K562 (cell line): ENCODE results near the gene CNNM2. TPM values are rescaled to one million over a fixed set of nuclear protein-coding genes. Genes with fewer than 3 reads are reported as not detected.

Experiments used
- ARID3A ChIP-seq: IDR thresholded peaks from 2 replicates; pipeline ENCODE4 v1.6.1; 2012; ENCODE audit warnings: low read depth, low read length, improper control_type of control experiment, borderline replicate concordance
- ATF7 ChIP-seq: fragments of 450-650 bp; IDR thresholded peaks from 2 replicates; pipeline ENCODE4 v1.7.1; 2014; ENCODE audit warnings: mild to moderate bottlenecking, moderate library complexity
- CC2D1A ChIP-seq: fragments of 450-650 bp; IDR thresholded peaks from 2 replicates; pipeline ENCODE4 v1.6.1; 2017; ENCODE audit warnings: mild to moderate bottlenecking
- CEBPG ChIP-seq, 3 experiments: fragments of 200-800 bp in 1 of 3; sonication (Bioruptor generic) in 1 of 3; sonication (generic) in 1 of 3; formaldehyde crosslinking in 1 of 3; IDR thresholded peaks in 2 of 3; conservative IDR thresholded peaks in 1 of 3; 2 replicates each; pipeline versions ENCODE4 v1.6.1 to v1.8.0; 2016 to 2022; ENCODE audit warnings: missing compliant biosample characterization in 2 of 3, missing genetic modification characterization in 2 of 3, mild to moderate bottlenecking in 1 of 3, missing genetic modification reagents in 1 of 3
- ETV6 ChIP-seq, 3 experiments: fragments of 150-350 bp in 1 of 3; sonication (generic) in 1 of 3; formaldehyde crosslinking in 1 of 3; IDR thresholded peaks; 2 replicates each; pipeline versions ENCODE4 v1.6.1 to v1.8.0; 2014 to 2022; ENCODE audit warnings: borderline replicate concordance in 2 of 3, low read depth in 2 of 3, antibody characterized with exemption in 1 of 3, low read length in 1 of 3, mild to moderate bottlenecking in 1 of 3, missing genetic modification reagents in 1 of 3
- NONO ChIP-seq, 2 experiments: fragments of 200-400 bp in 1 of 2; fragments of 450-650 bp in 1 of 2; formaldehyde crosslinking in 1 of 2; IDR thresholded peaks; 2 replicates each; pipeline ENCODE4 v1.6.1; 2017; ENCODE audit warnings: low read depth in 2 of 2, mild to moderate bottlenecking in 2 of 2, moderate library complexity in 2 of 2, low read length in 1 of 2
- NR2C2 ChIP-seq, 2 experiments: fragments of 200-800 bp in 1 of 2; sonication (Bioruptor generic) in 1 of 2; sonication (generic) in 1 of 2; formaldehyde crosslinking in 1 of 2; IDR thresholded peaks; 2 replicates each; pipeline versions ENCODE4 v1.6.1 to v1.8.0; 2016 to 2022; ENCODE audit warnings: mild to moderate bottlenecking in 1 of 2, missing compliant biosample characterization in 1 of 2, missing genetic modification characterization in 1 of 2, missing genetic modification reagents in 1 of 2
- POLR2H ChIP-seq: IDR thresholded peaks from 2 replicates; pipeline ENCODE4 v1.6.1; 2016; ENCODE audit warnings: missing genetic modification characterization, low read depth, mild to moderate bottlenecking, control low read depth, missing compliant biosample characterization, moderate library complexity
- SRSF9 ChIP-seq: fragments of 200-400 bp; formaldehyde crosslinking; IDR thresholded peaks from 2 replicates; pipeline ENCODE4 v1.6.1; 2017; ENCODE audit warnings: low read depth, low read length, borderline replicate concordance
- TAL1 ChIP-seq: fragments of 450-650 bp; IDR thresholded peaks from 2 replicates; pipeline ENCODE4 v1.6.1; 2016; ENCODE audit warnings: mild to moderate bottlenecking
- TCF3 ChIP-seq: sonication (generic); formaldehyde crosslinking; IDR thresholded peaks from 2 replicates; pipeline ENCODE4 v1.4.0; 2020; ENCODE audit warnings: mild to moderate bottlenecking, missing genetic modification reagents
- VEZF1 ChIP-seq: fragments of 200-800 bp; sonication (Bioruptor generic); IDR thresholded peaks from 2 replicates; pipeline ENCODE4 v1.6.1; 2017; ENCODE audit warnings: missing genetic modification characterization, missing compliant biosample characterization
- YBX1 ChIP-seq: fragments of 450-650 bp; IDR thresholded peaks from 2 replicates; pipeline ENCODE4 v1.7.1; 2016; ENCODE audit warnings: mild to moderate bottlenecking
- ZNF134 ChIP-seq: fragments of 250-450 bp; sonication (Bioruptor Pico); conservative IDR thresholded peaks from 2 replicates; pipeline ENCODE4 v1.4.0; 2020
- ZNF766 ChIP-seq: fragments of 200-800 bp; sonication (Bioruptor generic); conservative IDR thresholded peaks from 2 replicates; pipeline ENCODE4 v1.6.1; 2016; ENCODE audit warnings: missing genetic modification characterization, missing compliant biosample characterization
- polyA plus RNA-seq, 8 experiments: library from polyadenylated mRNA; depleted of rRNA in 4 of 8; stranded (reverse) in 5 of 8; unstranded in 3 of 8; fragments of >200 nt; fragmentation: Nextera tagmentation in 2 of 8; fragmentation: Illumina TruSeq in 1 of 8; extraction: Ambion mirVana in 2 of 8; extraction: Trizol in 1 of 8; gene quantifications; 2 replicates each; pipeline versions ENCODE4 v1.2.1 to v1.2.3, GENCODE V29; 2011 to 2014; ENCODE audit warnings: inconsistent platforms in 1 of 8, missing spikeins in 1 of 8
- total RNA-seq, 7 experiments: library from RNA; depleted of rRNA in 6 of 7; stranded (reverse); fragments of >200 nt in 6 of 7; fragmentation: Illumina TruSeq in 2 of 7; extraction: Trizol in 2 of 7; gene quantifications; 2 replicates each; pipeline versions ENCODE4 v1.2.1 to v1.2.3, GENCODE V29; 2011 to 2021; ENCODE audit warnings: low replicate concordance in 1 of 7
- TF ChIP-seq, protein P1 (sequence below): sonication (generic); formaldehyde crosslinking; IDR thresholded peaks from 2 replicates; pipeline ENCODE4 v1.8.1; 2023; ENCODE audit warnings: mild to moderate bottlenecking, missing genetic modification reagents
- TF ChIP-seq, protein P2 (sequence below): fragments of 200-400 bp; formaldehyde crosslinking; IDR thresholded peaks from 2 replicates; pipeline ENCODE4 v1.6.1; 2017; ENCODE audit warnings: mild to moderate bottlenecking, low read depth, low read length, moderate library complexity

CNNM2 gene
- total and polyA plus RNA-seq, 9 of the 15 experiments (the other 6 are each of a cell fraction or from before 2014, with no cell fraction given), result 0.21 to 5.0 (median 1.3) TPM

DNA sequence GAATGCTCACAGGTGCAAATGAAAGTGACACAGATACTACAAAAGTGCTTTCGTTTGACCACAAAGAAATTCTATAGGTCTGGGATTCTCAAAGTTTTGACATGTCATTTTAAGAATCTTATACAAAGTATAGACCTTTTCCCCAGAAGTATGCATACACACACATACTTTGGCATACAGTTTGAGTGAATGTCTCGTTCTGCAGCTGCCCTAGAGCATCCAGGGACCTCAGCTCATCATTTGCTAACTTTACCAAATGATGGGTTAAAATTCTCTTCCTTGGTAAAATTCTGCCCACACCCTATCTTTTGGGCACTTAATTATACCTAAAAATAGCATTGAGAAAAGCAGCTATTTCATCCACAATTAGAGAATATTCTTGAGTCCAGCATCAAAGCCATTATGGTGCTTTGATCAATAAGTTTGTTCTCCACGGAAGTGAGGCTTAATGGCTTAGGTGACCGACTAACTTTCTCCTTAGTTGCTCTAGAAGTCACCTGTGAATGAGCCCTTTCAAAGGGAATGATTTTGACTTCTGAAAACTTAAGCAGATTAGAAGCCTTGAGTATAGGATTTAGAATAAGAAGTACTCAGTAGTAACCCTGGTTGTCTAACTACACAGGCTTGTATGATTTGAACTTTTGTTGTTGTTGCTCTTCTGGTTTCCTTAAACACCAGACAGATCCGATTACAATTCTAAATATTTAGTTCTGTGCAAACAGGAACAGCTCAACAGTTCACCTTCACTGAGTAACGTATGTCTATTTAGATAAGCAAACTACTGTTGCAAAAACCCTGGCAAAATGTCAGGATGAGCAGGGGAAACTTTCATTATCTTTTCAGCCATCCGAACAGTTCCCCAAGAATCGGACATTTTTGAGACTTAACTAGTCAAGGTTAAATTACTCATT lies 70.6 kb downstream of the CNNM2 start (continued):
- TF ChIP-seq, protein P1, sequence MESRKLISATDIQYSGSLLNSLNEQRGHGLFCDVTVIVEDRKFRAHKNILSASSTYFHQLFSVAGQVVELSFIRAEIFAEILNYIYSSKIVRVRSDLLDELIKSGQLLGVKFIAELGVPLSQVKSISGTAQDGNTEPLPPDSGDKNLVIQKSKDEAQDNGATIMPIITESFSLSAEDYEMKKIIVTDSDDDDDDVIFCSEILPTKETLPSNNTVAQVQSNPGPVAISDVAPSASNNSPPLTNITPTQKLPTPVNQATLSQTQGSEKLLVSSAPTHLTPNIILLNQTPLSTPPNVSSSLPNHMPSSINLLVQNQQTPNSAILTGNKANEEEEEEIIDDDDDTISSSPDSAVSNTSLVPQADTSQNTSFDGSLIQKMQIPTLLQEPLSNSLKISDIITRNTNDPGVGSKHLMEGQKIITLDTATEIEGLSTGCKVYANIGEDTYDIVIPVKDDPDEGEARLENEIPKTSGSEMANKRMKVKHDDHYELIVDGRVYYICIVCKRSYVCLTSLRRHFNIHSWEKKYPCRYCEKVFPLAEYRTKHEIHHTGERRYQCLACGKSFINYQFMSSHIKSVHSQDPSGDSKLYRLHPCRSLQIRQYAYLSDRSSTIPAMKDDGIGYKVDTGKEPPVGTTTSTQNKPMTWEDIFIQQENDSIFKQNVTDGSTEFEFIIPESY, result no peak
- TF ChIP-seq ETV6 (IDR thresholded peaks at IDR 0.05; ENCODE audit: borderline replicate concordance in 1 of 2, low read depth in 2 of 2, low read length in 1 of 2) (peak in 1 of 2 experiments; percentile 21; a peak in 1 of 4 replicates), ETV6 (CRISPR knock-in tag; IDR thresholded peaks at IDR 0.05; ENCODE audit: borderline replicate concordance) (no peak), TCF3 (CRISPR knock-in tag) (peak; percentile 91), ARID3A (0 out of 2 replicates have a peak, but pooled peaks have one; percentile 62), ZNF766 (CRISPR knock-in tag) (peak; percentile 59; the same call in 1 of the 2 replicates), NONO (IDR thresholded peaks at IDR 0.05; ENCODE audit: low read depth in 2 of 2, low read length in 1 of 2) (no peak), CC2D1A (no peak), CEBPG (CRISPR knock-in tag; IDR thresholded peaks at IDR 0.05) (0 out of 2 replicates have a peak, but pooled peaks have one; percentile 38), CEBPG (tag; conservative IDR thresholded peaks at IDR 0.05 in 1 of 2, IDR thresholded peaks at IDR 0.05 in 1 of 2) (peak in 1 of 2 experiments; percentile 53; a peak in 2 of 4 replicates), YBX1 (no peak), NR2C2 (CRISPR knock-in tag; IDR thresholded peaks at IDR 0.05) (no peak), NR2C2 (tag; IDR thresholded peaks at IDR 0.05) (0 out of 2 replicates have a peak, but pooled peaks have one; percentile 22), TAL1 (peak; percentile 90), SRSF9 (no peak), POLR2H (tag) (peak; percentile 59; the same call in 1 of the 2 replicates), VEZF1 (CRISPR knock-in tag) (peak; percentile 55), ZNF134 (CRISPR knock-in tag) (no peak), ATF7 (peak; percentile 30; the same call in 1 of the 2 replicates)
- TF ChIP-seq, protein P2, sequence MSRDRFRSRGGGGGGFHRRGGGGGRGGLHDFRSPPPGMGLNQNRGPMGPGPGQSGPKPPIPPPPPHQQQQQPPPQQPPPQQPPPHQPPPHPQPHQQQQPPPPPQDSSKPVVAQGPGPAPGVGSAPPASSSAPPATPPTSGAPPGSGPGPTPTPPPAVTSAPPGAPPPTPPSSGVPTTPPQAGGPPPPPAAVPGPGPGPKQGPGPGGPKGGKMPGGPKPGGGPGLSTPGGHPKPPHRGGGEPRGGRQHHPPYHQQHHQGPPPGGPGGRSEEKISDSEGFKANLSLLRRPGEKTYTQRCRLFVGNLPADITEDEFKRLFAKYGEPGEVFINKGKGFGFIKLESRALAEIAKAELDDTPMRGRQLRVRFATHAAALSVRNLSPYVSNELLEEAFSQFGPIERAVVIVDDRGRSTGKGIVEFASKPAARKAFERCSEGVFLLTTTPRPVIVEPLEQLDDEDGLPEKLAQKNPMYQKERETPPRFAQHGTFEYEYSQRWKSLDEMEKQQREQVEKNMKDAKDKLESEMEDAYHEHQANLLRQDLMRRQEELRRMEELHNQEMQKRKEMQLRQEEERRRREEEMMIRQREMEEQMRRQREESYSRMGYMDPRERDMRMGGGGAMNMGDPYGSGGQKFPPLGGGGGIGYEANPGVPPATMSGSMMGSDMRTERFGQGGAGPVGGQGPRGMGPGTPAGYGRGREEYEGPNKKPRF, result no peak
